GM12801 (cell line): ENCODE measurements around the gene ECSCR.

Experiments
- TF ChIP-seq, protein P1 (sequence below): IDR thresholded peaks from one replicate; pipeline ENCODE4 v1.5.1; 2011; ENCODE audit warnings: control low read depth; ENCODE audit not compliant: insufficient read length; ENCODE audit errors: extremely low read depth

Gene ECSCR

DNA sequence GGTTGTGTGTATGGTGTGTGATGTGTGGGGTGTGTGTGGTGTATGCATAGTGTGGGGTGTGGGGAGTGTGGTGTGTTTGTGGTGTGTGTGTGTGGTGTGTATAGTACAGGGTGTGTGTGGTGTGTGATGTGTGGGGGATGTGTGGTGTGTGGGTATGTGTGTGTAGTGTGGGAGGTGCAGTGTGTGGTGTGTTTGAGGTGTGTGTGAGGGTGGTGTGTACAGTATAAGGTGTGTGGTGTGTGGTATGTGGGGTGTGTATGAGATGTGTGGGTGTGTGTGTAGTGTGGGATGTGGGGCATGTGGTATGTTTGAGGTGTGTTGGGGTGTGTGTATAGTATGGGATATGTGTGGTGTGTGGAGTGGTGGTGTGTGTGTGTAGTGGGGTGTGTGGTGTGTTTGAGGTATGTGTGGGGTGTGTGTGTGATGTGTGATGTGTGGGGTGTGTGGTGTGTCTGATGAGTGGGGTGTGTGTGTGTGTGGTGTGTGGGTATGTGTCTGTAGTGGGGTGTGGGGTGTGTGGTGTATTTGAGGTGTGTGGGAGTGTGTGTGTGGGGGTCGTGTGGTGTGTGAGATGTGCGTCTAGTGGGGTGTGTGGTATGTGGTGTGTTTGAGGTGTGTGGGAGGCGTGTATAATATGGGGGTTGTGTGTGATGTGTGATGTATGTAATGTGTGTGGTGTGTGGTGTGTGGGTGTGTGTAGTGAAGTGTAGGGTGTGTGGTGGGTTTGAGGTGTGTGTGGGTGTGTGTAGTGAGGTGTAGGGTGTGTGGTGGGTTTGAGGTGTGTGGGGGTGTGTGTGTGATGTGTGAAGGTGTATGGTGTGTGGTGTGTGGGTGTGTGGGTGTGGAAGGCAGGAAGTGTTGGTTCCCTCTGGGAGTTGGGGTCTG lies 8.6 kb downstream of the ECSCR start:
- TF ChIP-seq, protein P1, sequence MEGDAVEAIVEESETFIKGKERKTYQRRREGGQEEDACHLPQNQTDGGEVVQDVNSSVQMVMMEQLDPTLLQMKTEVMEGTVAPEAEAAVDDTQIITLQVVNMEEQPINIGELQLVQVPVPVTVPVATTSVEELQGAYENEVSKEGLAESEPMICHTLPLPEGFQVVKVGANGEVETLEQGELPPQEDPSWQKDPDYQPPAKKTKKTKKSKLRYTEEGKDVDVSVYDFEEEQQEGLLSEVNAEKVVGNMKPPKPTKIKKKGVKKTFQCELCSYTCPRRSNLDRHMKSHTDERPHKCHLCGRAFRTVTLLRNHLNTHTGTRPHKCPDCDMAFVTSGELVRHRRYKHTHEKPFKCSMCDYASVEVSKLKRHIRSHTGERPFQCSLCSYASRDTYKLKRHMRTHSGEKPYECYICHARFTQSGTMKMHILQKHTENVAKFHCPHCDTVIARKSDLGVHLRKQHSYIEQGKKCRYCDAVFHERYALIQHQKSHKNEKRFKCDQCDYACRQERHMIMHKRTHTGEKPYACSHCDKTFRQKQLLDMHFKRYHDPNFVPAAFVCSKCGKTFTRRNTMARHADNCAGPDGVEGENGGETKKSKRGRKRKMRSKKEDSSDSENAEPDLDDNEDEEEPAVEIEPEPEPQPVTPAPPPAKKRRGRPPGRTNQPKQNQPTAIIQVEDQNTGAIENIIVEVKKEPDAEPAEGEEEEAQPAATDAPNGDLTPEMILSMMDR: no peak

DNA sequence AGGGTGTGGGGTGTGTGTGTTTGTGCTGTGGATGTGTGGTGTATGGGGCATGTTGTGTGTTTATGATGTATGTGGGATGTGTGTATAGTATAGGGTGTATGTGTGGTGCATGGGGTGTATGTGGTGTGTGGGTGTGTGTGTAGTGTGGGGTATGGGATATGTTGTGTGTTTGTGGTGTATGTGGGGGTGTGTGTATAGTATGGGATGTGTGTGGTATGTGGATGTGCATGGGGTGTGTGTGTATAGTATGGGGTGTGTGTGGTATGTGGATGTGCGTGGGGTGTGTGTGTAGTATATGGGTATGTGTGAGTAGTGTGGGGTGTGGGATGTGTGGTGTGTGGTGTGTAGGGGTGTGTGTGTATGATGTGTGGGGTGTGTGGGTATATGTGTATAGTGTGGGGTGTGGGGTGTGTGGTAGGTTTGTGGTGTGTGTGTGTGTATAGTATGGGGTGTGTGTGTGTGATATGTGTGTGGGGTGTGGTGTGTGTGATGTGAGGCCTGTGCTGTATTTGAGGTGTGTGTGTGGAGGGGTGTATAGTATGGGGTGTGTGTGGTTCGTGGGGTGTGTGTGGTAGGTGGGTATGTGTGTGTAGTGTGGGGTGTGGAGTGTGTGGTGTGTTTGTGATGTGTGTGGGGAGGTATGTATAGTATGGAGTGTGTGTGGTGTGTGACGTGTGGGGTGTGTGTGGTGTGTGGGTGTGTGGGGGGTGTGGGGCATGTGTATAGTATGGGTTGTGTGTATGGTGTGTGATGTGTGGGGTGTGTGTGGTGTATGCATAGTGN lies 10.5 kb downstream of the ECSCR start:
- TF ChIP-seq, protein P1: no peak

DNA sequence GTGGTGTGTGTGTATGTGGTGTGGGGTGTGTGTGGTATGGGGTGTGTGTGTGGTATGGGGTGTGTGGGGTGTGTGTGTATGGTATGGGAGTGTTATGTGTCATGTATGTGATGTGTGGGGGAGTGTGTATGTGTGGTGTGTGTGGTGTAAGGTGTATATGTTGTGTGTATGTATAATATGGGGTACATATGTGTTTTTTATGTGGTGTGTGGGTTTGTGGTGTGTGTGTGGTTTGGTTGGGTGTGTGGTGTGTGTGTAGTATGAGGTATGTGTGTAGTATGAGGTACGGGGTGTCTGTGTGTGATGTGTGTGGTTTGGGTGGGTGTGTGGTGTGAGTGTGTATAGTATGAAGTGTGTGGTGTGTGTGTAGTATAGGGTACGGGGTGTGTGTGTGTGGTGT lies 11.4 kb downstream of the ECSCR start:
- TF ChIP-seq, protein P1: no peak

DNA sequence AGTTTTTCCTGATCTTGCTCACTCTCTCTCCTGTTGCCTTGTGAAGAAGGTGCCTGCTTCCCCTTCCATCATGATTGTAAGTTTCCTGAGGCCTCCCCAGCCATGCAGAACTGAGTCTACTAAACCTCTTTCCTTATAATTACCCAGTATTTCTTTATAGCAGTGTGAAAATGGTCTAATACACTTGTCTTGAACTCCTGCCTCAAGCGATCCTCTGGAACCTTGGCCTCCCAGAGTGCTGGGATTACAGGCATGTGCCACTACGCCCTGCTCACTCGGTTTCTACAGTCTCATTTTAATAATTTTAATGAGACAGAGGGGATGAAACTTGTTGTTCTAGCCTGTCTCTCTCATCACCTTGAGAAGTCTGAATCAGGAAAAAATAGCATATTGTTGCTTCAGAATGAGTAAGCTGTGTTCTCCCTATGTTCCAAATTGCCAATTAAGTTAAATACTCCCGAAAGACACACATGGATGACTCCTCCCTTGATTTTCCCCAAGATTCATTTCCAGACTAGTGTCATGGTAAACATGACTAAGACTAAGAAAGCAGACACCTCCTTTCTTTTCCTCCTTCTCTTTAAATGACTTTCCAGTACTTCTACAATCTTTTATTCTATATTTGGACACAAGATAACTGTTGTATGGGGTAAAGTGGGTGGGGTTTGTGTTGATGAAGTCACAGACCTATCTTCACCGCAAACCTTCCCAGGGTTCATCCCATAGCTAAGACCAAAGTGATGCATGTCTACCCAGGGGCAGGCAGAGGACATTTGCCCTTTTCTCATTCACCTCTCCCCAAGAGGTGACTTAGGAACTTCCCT lies 15.4 kb downstream of the ECSCR start:
- TF ChIP-seq, protein P1: no peak

DNA sequence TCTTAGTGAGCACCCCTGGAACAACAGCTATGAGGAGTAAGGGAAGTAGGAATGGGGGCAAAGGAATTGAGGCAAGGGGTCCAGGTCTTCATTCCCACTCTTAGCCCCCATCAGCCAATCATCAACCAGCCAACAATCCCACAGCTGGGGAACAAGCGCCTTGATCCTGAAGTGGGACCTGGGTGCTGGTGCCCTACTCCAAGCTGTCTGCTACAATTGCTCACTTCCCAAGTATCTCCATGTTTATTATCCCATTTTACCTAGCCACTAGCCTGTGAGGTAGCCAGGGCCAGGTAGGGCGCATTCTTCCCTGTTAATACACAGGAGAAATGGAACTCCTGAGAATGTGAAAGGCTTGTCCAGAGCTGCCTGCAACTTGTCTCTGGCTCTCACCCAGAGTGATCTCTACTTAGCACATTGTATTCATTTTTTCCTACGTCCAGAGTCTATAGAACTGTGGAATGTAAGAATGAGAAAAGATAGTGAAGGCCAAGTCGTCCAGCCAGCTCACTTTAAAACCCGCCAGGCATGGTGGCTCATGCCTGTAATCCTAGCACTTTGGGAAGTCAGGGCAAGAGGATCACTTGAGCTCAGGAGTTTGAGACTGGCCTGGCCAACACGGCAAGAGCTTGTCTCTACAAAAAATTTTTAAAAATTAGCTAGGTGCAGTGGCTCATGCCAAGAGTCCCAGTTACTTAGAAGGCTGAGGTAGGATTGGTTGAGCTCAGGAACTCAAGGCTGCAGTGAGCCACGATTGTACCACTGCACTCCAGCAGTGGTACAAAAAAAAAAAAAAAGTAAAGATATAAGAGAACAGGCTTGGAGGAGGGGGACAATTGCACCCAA lies 17.0 kb downstream of the ECSCR start:
- TF ChIP-seq, protein P1: no peak

DNA sequence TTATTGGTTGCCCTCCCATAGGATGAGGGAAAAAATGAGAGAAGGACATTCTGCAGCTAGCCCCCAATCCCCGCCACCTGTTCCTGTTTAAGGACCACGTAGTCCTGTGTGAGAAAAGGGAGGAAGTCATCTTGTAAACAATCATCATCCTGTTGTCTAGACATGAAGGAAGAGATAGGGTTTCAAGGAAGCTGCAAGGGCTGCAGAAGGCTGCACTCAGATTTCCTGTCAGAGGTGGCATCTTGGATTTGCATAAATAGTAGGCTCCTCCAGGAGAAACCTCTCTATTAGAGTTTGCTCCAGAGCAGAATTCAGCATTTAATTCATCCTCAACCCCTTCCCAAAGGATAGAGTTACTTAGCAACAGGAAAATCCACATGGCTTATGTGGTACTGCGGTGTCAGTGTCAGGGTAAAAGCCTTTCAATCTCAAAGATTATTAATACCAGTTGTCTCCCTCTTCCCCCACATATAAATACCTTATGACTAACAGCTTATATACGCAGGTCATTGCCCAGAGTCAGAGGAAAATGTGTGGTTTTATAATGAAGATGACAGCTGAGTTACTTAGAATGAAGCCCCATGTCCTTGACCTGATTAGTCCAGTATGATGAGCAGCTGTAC lies 18.6 kb downstream of the ECSCR start:
- TF ChIP-seq, protein P1: no peak
